Superior temporal gyrus (tissue), 1 donor: Measurements from ENCODE around the gene MMP24.
A peak's percentile ranks its signal among the peaks of the same experiment; 100 is the strongest.
"Not testable (repeated sequence)": the region's sequence is repeated elsewhere in the genome, so short reads cannot be mapped to it uniquely, and the experiment has no call there.

Experiments
- DNase-seq: peaks from one replicate; pipeline ENCODE4 v3.0.0-alpha.2; 2016; ENCODE audit errors: extremely low spot score

The MMP24 gene

DNA sequence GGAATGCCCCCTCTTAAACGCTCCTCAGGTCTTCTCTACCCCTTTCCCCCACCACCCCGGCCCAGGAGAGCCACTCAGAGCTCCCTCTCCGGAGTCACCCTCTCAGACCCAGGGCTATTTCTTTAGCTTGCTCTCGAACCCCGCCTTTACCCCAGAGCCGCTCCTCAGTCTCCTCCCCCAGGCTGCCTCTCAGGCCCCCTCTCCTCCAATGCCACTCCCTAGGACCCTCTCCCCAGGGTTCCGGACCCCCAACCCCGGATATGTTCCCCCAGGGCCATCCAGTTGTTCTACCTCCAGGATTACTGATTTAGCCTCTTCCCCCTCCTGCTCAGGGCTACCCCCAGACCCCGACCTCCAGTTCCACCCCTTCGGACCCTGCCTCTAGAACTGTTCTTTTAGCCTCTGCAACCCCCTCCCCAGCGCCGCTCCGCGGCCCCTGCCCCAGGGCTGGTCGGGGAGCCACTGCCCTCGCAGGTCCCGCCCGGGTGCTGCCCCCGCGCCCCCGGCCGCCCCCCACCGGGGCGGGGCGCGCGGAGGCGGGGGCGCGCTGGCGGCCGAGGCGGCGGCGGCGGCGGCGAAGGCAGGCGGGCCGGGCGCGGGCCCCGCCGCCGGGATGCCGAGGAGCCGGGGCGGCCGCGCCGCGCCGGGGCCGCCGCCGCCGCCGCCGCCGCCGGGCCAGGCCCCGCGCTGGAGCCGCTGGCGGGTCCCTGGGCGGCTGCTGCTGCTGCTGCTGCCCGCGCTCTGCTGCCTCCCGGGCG lies at the start of gene MMP24:
Gene MMP24 (plus strand): TSS at position 565 of the 758 bp plus-strand sequence. CDS start 49 bp downstream, at position 614.
- DNase-seq = no peak

DNA sequence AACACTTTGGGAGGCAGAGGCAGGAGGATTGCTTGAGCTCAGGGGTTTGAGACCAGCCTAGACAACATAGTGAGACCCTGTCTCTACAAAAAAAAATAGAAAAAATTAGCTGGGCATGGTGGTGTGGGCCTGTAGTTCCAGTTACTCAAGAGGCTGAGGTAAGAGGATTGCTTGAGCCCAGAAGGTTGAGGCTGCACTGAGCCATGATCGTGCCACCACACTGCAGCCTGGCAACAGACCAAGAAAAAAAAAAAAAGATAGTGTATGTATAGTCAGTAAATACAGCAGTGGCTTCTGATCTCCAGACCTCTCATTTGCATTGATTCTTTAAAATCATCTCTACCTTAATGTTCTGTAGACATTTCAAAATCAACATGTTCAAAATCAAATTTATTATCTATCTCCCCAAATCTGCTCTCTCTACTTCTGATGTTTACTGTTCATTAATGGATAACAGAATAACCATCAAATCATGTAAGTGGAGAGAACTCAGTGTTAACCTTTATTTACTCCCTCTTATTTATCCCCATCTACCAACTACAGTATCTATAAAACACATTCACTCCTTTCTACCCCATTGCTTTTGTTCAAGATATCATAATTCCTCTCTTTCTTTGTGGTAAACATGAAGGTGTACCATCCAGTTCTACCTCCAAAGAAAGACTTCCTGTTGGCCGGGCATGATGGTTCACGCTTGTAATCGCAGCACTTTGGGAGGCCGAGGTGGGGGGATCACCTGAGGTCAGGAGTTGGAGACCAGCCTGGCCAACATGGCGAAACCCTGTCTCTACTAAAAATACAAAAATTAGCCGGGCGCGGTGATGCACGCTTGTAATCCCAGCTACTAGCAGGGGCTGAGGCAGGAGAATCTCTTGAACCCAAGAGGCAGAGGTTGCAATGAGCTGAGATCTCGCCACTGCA lies 46.9 kb upstream of the MMP24 start:
- DNase-seq = no peak

DNA sequence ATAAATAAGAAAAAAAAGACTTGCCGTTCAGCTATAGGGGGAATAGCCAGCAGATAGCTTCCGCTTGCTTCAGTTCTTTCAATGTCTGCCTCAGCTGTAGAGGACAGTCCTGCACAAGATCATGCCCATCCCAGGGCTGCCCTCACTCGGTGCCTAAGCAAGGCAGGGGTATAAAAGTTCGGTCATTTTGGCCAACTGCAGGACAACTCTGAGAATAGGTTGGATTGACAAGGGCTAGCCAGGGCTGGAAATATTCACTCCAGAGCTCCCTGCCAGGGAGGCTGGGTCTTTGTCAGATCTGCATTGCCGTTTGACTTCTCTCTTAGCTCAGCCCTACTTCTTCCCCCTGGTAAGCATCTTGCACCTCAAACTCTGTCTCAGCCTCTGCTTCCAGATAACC lies 46.2 kb upstream of the MMP24 start:
- no peak for DNase-seq

GRCh38 chr20:35181731-35182130 lies 44.8 kb upstream of the MMP24 start:
- no peak for DNase-seq

GRCh38 chr20:35186691-35187289 lies 39.7 kb upstream of the MMP24 start:
- DNase-seq = not testable (repeated sequence)

GRCh38 chr20:35187584-35188190 lies 38.8 kb upstream of the MMP24 start:
- DNase-seq = no peak

DNA sequence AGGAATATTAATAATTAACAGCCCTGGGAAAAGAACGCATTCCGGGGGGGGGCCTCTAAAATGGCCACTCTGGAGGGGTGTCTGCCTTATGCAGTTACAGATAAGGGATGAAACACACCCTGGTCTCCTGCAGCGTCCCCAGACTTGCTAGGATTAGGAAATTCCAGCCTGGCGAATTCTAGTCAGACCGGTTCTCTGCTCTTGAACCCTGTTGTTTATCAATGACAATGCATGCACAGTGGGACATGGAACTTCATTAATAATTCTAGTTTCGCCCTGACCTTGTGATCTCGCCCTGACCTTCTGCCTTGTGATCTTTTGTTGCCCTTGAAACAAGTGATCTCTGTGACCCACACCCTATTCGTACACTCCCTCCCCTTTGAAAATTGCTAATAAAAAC lies 37.3 kb upstream of the MMP24 start:
- DNase-seq = not testable (repeated sequence)

GRCh38 chr20:35190556-35190955 lies 35.9 kb upstream of the MMP24 start:
- DNase-seq = no peak

DNA sequence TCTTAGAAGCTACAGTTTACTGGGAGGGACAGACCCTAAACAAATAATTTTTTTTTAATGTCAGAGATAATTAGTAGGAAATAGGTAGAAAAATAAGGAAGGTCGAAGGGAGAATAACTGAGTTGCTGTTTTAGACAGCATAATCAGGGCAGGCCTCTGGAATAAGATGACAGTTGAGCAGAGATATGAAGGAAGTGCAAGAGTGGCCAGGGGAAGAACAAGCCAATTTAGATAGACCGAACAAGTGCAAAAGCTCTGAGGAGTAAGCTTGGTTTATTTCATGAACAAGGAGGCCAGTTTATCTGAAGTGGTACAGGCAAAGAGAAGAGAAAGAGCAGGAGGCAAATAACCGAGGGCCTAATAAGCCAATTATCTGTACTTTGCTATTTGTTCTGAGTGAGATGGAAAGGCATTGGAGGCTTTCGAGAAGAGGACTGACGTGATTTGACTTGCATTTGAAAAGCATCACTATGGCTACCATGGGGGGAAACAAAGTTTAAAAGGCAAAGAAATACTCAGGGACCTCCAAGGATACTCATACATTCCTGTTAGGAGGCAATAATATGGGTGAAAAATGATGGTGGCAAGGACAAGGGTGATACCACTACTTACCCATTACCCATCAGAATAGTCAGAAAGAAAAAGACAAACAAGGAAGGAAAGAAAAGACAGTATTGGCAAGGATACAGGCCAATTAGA lies 34.9 kb upstream of the MMP24 start:
- no peak for DNase-seq

- no peak for DNase-seq
These were observed 34.2 kb upstream of the MMP24 start for GRCh38 chr20:35192118-35192872.

DNA sequence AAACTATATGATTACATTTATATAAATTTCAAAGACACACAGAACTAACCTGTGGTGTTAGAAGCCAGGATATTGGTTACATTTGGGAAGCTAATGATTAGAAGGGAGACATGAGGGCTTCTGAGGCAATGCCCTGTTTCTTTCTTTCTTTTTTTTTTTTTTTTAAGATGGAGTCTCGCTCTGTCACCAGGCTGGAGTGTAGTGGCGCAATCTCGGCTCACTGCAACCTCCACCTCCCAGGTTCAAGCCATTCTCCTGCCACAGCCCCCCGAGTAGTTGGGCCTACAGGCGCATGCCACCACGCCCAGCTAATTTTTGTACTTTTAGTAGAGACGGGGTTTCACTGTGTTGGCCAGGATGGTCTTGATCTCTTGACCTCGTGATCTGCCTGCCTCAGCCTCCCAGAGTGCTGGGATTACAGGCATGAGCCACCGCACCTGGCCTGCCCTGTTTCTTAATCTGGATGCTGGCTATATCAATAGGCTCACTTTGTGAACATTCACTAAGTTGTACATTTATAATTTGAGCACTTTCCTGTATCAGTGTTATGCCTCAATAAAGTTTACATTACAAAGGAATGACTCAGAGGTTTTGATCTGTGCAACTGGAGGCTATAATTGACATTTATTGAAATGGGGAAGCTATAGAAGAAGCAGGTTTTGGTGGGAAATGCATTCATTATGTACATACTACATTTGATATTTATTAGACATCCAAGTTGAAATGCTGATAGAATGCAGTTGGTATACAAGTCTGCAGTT lies 33.3 kb upstream of the MMP24 start:
- DNase-seq = not testable (repeated sequence)

GRCh38 chr20:35196313-35196712 lies 30.2 kb upstream of the MMP24 start:
- DNase-seq = no peak

DNA sequence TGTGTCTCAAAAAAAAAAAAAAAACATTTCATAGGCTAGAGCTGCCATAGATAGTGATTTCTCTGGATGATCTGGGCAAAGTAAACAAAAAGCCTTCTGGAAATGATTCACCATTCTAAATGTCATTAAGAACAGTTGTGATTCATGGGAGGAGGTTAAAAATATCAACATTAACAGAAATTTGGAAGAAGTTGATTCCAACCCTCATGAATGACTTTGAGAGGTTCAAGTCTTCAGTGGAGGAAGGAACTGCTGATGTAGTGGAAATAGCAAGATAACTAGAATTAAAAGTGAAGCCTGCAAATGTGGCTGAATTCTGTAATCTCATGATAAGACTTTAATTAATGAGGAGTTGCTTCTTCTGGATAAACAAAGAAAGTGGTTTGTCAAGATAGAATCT lies 26.8 kb upstream of the MMP24 start:
- DNase-seq = no peak

DNA sequence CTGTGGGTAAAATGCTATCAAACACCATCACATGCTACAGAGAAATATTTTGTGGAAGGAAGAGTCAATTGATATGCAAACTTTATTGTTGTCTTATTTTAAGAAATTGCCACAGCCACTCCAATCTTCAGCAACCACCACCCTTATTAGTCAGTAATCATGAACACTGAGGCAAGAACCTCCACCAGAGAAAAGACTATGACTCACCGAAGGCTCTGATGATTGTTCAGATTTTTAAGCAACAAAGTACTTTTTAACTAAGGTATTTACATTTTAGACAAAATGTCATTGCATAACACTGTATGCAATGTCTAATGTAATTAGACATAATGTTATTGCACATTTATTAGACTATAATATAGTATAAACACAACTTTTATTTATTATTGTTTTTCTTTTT lies 26.2 kb upstream of the MMP24 start:
- DNase-seq = no peak

DNA sequence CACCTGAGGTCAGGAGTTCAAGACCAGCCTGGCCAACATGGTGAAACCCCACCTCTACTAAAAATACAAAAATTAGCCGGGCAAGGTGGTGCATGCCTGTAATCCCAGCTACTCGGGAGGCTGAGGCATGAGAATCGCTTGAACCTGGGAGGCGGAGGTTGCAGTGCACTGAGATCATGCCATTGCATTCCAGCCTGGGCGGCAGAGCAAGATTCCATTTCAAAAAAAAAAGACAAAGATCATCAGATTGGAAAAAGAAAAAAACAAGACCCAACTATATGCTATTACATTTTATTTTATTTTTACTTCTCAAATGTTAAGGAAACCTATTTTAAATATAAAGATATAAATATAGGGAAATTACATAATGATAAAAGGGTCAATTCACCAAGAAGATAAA lies 25.0 kb upstream of the MMP24 start:
- DNase-seq = not testable (repeated sequence)

DNA sequence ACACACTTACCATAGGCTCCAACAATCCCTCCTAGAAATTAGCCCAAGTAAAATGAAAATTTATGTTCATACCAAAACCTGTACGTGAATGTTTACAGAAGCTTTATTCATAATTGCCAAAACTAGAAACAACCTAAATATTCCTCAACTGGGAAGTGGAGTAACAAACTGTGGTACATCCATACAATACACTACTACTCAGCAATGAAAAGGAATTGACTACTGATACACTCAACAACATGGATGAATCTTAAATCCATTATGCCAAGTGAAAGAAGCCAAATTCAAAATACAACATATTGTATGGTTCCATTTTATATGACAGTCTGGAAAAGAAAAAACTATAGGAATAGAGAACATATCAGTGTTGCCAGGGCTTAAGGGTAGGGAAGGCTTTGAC lies 19.7 kb upstream of the MMP24 start:
- no peak for DNase-seq

- peak; percentile 92 for DNase-seq
These were observed 18.4 kb upstream of the MMP24 start for GRCh38 chr20:35207950-35208611.

- DNase-seq = no peak
These were observed 11.2 kb upstream of the MMP24 start for GRCh38 chr20:35215066-35215956.
